Activated T-cell treated with anti-CD3 and anti-CD28 coated beads for 24 hours (primary cell): Measurements from ENCODE around the gene ABCA6.
"Not testable (repeated sequence)": the region's sequence is repeated elsewhere in the genome, so short reads cannot be mapped to it uniquely, and the experiment has no call there.

ENCODE experiments used
- DNase-seq: peaks from one replicate; pipeline ENCODE4 v3.0.0-alpha.2; 2020; ENCODE audit warnings: low read depth

ABCA6 gene

GRCh38 chr17:69141431-69142174 is at the start of gene ABCA6:
ABCA6 (minus strand) TSS chr17:69141895; CDS start chr17:69140703, 1,192 bp downstream.
- DNase-seq = no peak

GRCh38 chr17:69188796-69189195 is 47.1 kb upstream of the ABCA6 start:
- DNase-seq = no peak

GRCh38 chr17:69188064-69188463 is 46.4 kb upstream of the ABCA6 start:
- no peak for DNase-seq

GRCh38 chr17:69187294-69187693 is 45.6 kb upstream of the ABCA6 start:
- no peak for DNase-seq

- DNase-seq = no peak
Observed at GRCh38 chr17:69179227-69179952, 37.7 kb upstream of the ABCA6 start.

GRCh38 chr17:69176457-69176795 is 34.7 kb upstream of the ABCA6 start:
- DNase-seq = no peak

- DNase-seq = no peak
Observed at GRCh38 chr17:69175625-69176456, 34.1 kb upstream of the ABCA6 start.

- no peak for DNase-seq
Observed at GRCh38 chr17:69175262-69175624, 33.5 kb upstream of the ABCA6 start.

GRCh38 chr17:69173118-69173517 is 31.4 kb upstream of the ABCA6 start:
- no peak for DNase-seq

GRCh38 chr17:69170377-69170776 is 28.7 kb upstream of the ABCA6 start:
- DNase-seq = no peak

- not testable (repeated sequence) for DNase-seq
Observed at GRCh38 chr17:69168642-69169041, 26.9 kb upstream of the ABCA6 start.

GRCh38 chr17:69166957-69167356 is 25.3 kb upstream of the ABCA6 start:
- DNase-seq = no peak

GRCh38 chr17:69164206-69164605 is 22.5 kb upstream of the ABCA6 start:
- DNase-seq = no peak

GRCh38 chr17:69159418-69159817 is 17.7 kb upstream of the ABCA6 start:
- DNase-seq = no peak

- DNase-seq = no peak
Observed at GRCh38 chr17:69154267-69154666, 12.6 kb upstream of the ABCA6 start.

GRCh38 chr17:69150333-69150732 is 8.6 kb upstream of the ABCA6 start:
- DNase-seq = no peak

GRCh38 chr17:69147460-69147859 is 5.8 kb upstream of the ABCA6 start:
- DNase-seq = no peak

- DNase-seq = no peak
Observed at GRCh38 chr17:69144331-69145255, 2.9 kb upstream of the ABCA6 start.

- no peak for DNase-seq
Observed at GRCh38 chr17:69143683-69144231, 2.1 kb upstream of the ABCA6 start.

GRCh38 chr17:69143151-69143550 is 1.5 kb upstream of the ABCA6 start:
- DNase-seq = no peak

GRCh38 chr17:69142175-69142802 is 594 bp upstream of the ABCA6 start:
- DNase-seq = no peak
